PC-3 (cell line): ENCODE data around the gene PLA1A. TPM values are rescaled to one million over a fixed set of nuclear protein-coding genes. Genes with fewer than 3 reads are reported as not detected.

Experiments
- ATAC-seq: fragments of 200-7000 bp; cut with Tn5 transposase; 2 replicates; pipeline ENCODE4 v1.9.1; 2020; ENCODE audit warnings: mild to moderate bottlenecking, moderate library complexity
- BruUV-seq: library from RNA; stranded (reverse); fragments of 400-500 nt; replicated peaks from 2 replicates; lab custom pipeline; 2021; lab: Mats Ljungman, UMichigan
- CTCF ChIA-PET: fragments of 300-600 bp; sonication (Branson Sonifier 250); formaldehyde crosslinking; loops from one replicate; lab custom pipeline; 2022; ENCODE audit warnings: antibody characterized with exemption; lab: Charles Lee
- POLR2A ChIA-PET: fragments of 300-600 bp; sonication (Branson Sonifier 250); formaldehyde crosslinking; loops from one replicate; lab custom pipeline; 2022; ENCODE audit warnings: antibody characterized with exemption; ENCODE audit not compliant: unreplicated experiment; lab: Charles Lee
- DNase-seq: peaks from one replicate; pipeline ENCODE4 v3.0.0-alpha.2; 2015
- H2AFZ ChIP-seq: fragments of 300-600 bp; sonication (generic); 2 replicates; pipeline ENCODE4 v1.6.0; 2016; ENCODE audit warnings: antibody characterized with exemption, low read length
- H3F3A ChIP-seq: fragments of 300-600 bp; sonication (generic); one replicate; pipeline ENCODE4 v1.6.0; 2017; ENCODE audit warnings: antibody characterized with exemption, low read length, control low read depth, mild to moderate bottlenecking; ENCODE audit not compliant: unreplicated experiment
- H3K27ac ChIP-seq: fragments of 300-600 bp; sonication (generic); 2 replicates; pipeline ENCODE4 v1.5.1; 2016; ENCODE audit warnings: mild to moderate bottlenecking, low read length
- H3K27me3 ChIP-seq: fragments of 300-600 bp; sonication (generic); 2 replicates; pipeline ENCODE4 v1.6.1; 2016; ENCODE audit warnings: low read length, mixed read lengths
- H3K36me3 ChIP-seq: fragments of 300-600 bp; sonication (generic); 2 replicates; pipeline ENCODE4 v1.6.1; 2016; ENCODE audit warnings: low read depth, mixed run types, low read length, mixed read lengths
- H3K4me1 ChIP-seq: fragments of 300-600 bp; sonication (generic); 2 replicates; pipeline ENCODE4 v1.5.1; 2016; ENCODE audit warnings: low read length; ENCODE audit not compliant: insufficient read depth
- H3K4me2 ChIP-seq: fragments of 300-600 bp; sonication (generic); 2 replicates; pipeline ENCODE4 v1.6.0; 2016; ENCODE audit warnings: low read length
- H3K4me3 ChIP-seq: fragments of 300-600 bp; sonication (generic); 2 replicates; pipeline ENCODE4 v1.5.1; 2016; ENCODE audit warnings: mild to moderate bottlenecking, low read length, mixed read lengths
- H3K79me2 ChIP-seq: fragments of 300-600 bp; sonication (generic); 2 replicates; pipeline ENCODE4 v1.6.1; 2017; ENCODE audit warnings: low read length, mixed read lengths
- H3K9ac ChIP-seq: fragments of 300-600 bp; sonication (generic); 2 replicates; pipeline ENCODE4 v1.6.0; 2016; ENCODE audit warnings: mild to moderate bottlenecking, low read length
- H3K9me2 ChIP-seq: fragments of 300-600 bp; sonication (generic); replicated peaks from 2 replicates; pipeline ENCODE4 v1.6.1; 2016; ENCODE audit warnings: mixed run types, low read length, mixed read lengths
- H3K9me3 ChIP-seq: fragments of 300-600 bp; sonication (generic); 2 replicates; pipeline ENCODE4 v1.6.1; 2016; ENCODE audit warnings: low read length, mixed read lengths
- H4K20me1 ChIP-seq: fragments of 300-600 bp; sonication (generic); 2 replicates; pipeline ENCODE4 v1.6.1; 2016; ENCODE audit warnings: low read length, mixed read lengths
- EZH2 ChIP-seq: fragments of 300-600 bp; sonication (generic); IDR thresholded peaks from one replicate; pipeline ENCODE4 v1.6.1; 2017; ENCODE audit warnings: antibody characterized with exemption, mild to moderate bottlenecking, low read length; ENCODE audit not compliant: unreplicated experiment
- EZH2phosphoT487 ChIP-seq: fragments of 300-600 bp; sonication (generic); IDR thresholded peaks from 2 replicates; pipeline ENCODE4 v1.6.1; 2018; ENCODE audit warnings: mild to moderate bottlenecking, antibody characterized with exemption, low read length, borderline replicate concordance
- intact Hi-C: fragments of 100-400 bp; cut with micrococcal nuclease; formaldehyde crosslinking; loops from 2 replicates; pipeline ENCODE4 v1.9.0; 2023
- total RNA-seq: library from RNA; depleted of rRNA; stranded (reverse); fragments of >200 nt; gene quantifications from 2 replicates; pipeline ENCODE4 v1.2.3, GENCODE V29; 2014
- TF ChIP-seq, protein P1 (sequence below): fragments of 300-600 bp; sonication (generic); conservative IDR thresholded peaks from 2 replicates; pipeline ENCODE4 v1.5.1; 2017; ENCODE audit warnings: antibody characterized with exemption, low read depth, mild to moderate bottlenecking, low read length

Gene PLA1A
- total RNA-seq, 1 experiment from 2014 or later: 0.36 TPM

DNA sequence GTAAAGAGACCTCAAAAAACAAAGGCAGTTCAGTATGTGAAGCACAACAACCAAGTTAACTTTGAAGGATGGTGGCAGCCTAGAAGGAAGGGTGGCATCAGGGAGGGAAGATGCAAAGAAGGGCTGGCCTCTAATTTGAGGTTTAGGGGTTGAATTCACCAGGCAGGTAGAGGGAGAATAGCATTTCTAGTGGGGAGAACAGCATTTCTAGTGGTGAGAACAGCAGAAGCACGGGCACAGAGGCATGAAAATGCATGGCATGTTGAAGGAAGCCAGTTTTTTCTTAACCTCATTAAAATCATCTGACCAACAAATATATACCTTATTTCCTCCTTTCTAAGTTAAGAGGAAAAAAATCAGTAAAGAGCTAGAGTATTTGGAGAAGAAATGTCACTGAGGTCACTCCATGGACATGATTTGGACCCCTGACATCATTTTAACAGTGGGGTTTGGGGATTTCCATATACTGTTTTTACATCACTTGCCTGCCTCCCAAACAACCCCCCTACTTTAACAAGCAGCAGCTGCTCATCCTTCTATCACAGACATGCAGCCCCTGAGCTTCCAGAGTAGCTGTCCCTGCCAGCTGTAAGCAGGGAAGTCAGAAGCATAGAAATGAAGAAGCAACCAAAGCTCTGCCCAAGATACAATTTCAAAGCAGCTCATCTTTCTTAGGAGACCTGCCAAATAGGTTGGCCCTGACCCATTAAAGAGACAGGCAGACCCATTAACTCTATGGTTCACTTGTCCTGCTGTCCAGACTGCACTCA lies 65.1 kb downstream of the PLA1A start:
- Histone ChIP-seq H3K4me3 (peak overlapping the region; percentile 9; the same call in 1 of the 2 replicates), H3K4me2 (peak overlapping the region; percentile 69), H3K9ac (peak overlapping the region; percentile 38), H3K36me3 (0 out of 2 replicates have a peak, but pooled peaks cover 4% of the 10 kb centered on the region), H3K9me3 (no peaks in the 10 kb centered on the region), H2AFZ (no peak overlapping the region), H3K4me1 (peaks cover 52% of the 10 kb centered on the region), H4K20me1 (no peaks in the 10 kb centered on the region), H3F3A (peaks cover 18% of the 10 kb centered on the region), H3K27me3 (no peaks in the 10 kb centered on the region), H3K9me2 (no peaks in the 10 kb centered on the region), H3K79me2 (no peaks in the 10 kb centered on the region), H3K27ac (peak overlapping the region; percentile 91)
- intact Hi-C loops: loop anchor here (1.0 to 5.0 kb wide), 4 partner anchors 19 to 160 kb away; partner anchors contain the start of gene ADPRH
- peak; percentile 45 for ATAC-seq
- BruUV-seq: TSS peak; percentile 52
- no peak for TF ChIP-seq EZH2
- TF ChIP-seq, protein P1, sequence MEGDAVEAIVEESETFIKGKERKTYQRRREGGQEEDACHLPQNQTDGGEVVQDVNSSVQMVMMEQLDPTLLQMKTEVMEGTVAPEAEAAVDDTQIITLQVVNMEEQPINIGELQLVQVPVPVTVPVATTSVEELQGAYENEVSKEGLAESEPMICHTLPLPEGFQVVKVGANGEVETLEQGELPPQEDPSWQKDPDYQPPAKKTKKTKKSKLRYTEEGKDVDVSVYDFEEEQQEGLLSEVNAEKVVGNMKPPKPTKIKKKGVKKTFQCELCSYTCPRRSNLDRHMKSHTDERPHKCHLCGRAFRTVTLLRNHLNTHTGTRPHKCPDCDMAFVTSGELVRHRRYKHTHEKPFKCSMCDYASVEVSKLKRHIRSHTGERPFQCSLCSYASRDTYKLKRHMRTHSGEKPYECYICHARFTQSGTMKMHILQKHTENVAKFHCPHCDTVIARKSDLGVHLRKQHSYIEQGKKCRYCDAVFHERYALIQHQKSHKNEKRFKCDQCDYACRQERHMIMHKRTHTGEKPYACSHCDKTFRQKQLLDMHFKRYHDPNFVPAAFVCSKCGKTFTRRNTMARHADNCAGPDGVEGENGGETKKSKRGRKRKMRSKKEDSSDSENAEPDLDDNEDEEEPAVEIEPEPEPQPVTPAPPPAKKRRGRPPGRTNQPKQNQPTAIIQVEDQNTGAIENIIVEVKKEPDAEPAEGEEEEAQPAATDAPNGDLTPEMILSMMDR: peak; percentile 30; the same call in 1 of the 2 replicates
- no peak for TF ChIP-seq EZH2phosphoT487
- ChIA-PET POLR2A (interaction anchor here (0.6 to 1.3 kb wide), 6 partner anchors 14 to 433 kb away, joined by 3 to 9 read pairs (median 4); partner anchors contain the start of gene COX17), CTCF (interaction anchor here (0.7 to 0.8 kb wide), 2 partner anchors 26 to 103 kb away, joined by 3 read pairs; no protein-coding TSS in a partner anchor)
- peak; percentile 70 for DNase-seq

DNA sequence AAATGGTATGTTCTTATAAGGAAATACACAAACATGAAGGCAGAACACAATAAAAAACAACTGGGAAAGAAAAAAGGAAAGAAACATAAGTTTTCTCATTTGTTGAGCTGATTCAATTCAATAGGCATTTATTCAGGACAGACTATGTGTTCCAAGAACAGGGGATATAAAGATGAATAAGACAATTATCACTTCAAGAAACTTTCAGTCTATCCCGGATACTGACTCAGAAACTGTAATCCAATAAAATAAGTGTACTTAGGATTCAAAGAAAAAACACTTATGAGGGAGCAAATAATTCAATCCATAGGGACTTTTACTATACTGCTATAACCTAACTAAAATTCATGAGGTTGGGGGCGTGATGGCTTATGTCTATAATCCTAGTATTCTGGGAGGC lies 66.2 kb downstream of the PLA1A start:
- H3K27me3 ChIP-seq: no peaks in the 10 kb centered on the region
- no TSS peak for BruUV-seq
- H3K79me2 ChIP-seq: no peaks in the 10 kb centered on the region
- H3K4me2 ChIP-seq: peak overlapping the region; percentile 69
- ATAC-seq: peak; percentile 65
- H3K4me1 ChIP-seq: peaks cover 52% of the 10 kb centered on the region
- ChIA-PET CTCF (no interaction called here), POLR2A (interaction anchor here (0.6 to 1.2 kb wide), 3 partner anchors 13 to 320 kb away, joined by 3 to 5 read pairs (median 5); partner anchors contain the start of genes COX17 and TMEM39A)
- H3K27ac ChIP-seq: peak overlapping the region; percentile 91
- no peaks in the 10 kb centered on the region for H3K9me2 ChIP-seq
- no peaks in the 10 kb centered on the region for H3K9me3 ChIP-seq
- peak overlapping the region; percentile 15; the same call in 1 of the 2 replicates for H3K4me3 ChIP-seq
- H3K9ac ChIP-seq: peak overlapping the region; percentile 63
- H4K20me1 ChIP-seq: no peaks in the 10 kb centered on the region
- DNase-seq: peak; percentile 86
- intact Hi-C loops: loop anchor here (1.0 to 5.0 kb wide), 4 partner anchors 13 to 162 kb away; partner anchors contain the start of gene COX17
- H3F3A ChIP-seq: peaks cover 18% of the 10 kb centered on the region
- H3K36me3 ChIP-seq: peaks cover 4% of the 10 kb centered on the region; the same call in 1 of the 2 replicates
- peak overlapping the region; percentile 51 for H2AFZ ChIP-seq
- TF ChIP-seq EZH2phosphoT487 (no peak), EZH2 (no peak)
- TF ChIP-seq, protein P1: no peak
